Thoracic aorta (tissue), 2 donors: ENCODE measurements around the gene FHIP1B. TPM values are rescaled to one million over a fixed set of nuclear protein-coding genes. Genes with fewer than 3 reads are reported as not detected.

Experiments used
- ATAC-seq: fragments of 150-250 bp; one replicate; pipeline ENCODE4 v1.8.0; 2017; ENCODE audit warnings: low read depth; ENCODE audit not compliant: insufficient number of reproducible peaks, low FRiP score
- DNase-seq: peaks from one replicate; pipeline ENCODE4 v3.0.0-alpha.2; 2020; ENCODE audit warnings: low spot score
- H3K27ac ChIP-seq, 2 donors: fragments of 200-600 bp; sonication (generic); 1 replicate in 1 of 2; 2 replicates in 1 of 2; pipeline ENCODE4 v1.5.1; 2016; ENCODE audit warnings: mild to moderate bottlenecking in 2 of 2, moderate library complexity in 2 of 2
- H3K27me3 ChIP-seq: fragments of 200-600 bp; sonication (generic); replicated peaks from 2 replicates; pipeline ENCODE4 v1.6.0; 2016; ENCODE audit warnings: mild to moderate bottlenecking; ENCODE audit not compliant: insufficient read depth
- H3K36me3 ChIP-seq: fragments of 200-600 bp; sonication (generic); one replicate; pipeline ENCODE4 v1.5.1; 2016
- H3K4me1 ChIP-seq, 2 donors: fragments of 200-600 bp; sonication (generic); 1 replicate in 1 of 2; 2 replicates in 1 of 2; pipeline versions ENCODE4 v1.5.1 to v1.6.0; 2016; ENCODE audit warnings: low read depth in 2 of 2, mild to moderate bottlenecking in 1 of 2; ENCODE audit not compliant: control insufficient read depth in 1 of 2
- H3K4me3 ChIP-seq: fragments of 200-600 bp; sonication (generic); 2 replicates; pipeline ENCODE4 v1.5.1; 2016; ENCODE audit warnings: mild to moderate bottlenecking
- H3K9me3 ChIP-seq: fragments of 200-600 bp; sonication (generic); 2 replicates; pipeline ENCODE4 v1.5.1; 2016
- total RNA-seq, 2 donors: library from RNA; depleted of rRNA; stranded (reverse); fragments of >200 nt; gene quantifications; one replicate each; pipeline versions ENCODE4 v1.1.0 to v1.2.3, GENCODE V29; 2016
- TF ChIP-seq, protein P1 (sequence below): fragments of 200-600 bp; sonication (generic); IDR thresholded peaks from one replicate; pipeline ENCODE4 v1.5.1; 2019; ENCODE audit warnings: antibody characterized with exemption

FHIP1B gene
- total RNA-seq, 2 donors from 2014 or later: 53.4 to 63.2 TPM

DNA sequence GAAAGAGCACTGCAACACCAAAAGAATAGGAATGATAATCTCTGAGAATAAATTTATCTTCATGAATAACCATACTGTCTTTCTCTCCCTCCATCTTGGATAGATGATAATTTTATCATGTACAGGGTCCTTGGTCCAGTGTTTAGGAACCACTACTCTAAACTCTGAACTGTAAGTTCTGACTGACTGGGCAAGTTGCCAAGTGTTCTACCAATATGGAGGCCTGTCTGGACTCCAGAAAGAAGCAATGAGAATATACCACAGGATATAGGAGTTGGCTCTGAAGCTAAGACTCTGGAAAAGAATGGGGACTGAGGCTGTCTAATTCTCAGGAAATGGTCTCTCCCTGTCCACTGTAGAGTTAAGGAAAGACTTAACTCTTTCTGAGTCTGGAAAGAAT lies 1.5 kb downstream of the FHIP1B start:
- H3K9me3 ChIP-seq: no peaks in the 10 kb centered on the region

GRCh38 chr11:6229911-6230310 lies 4.5 kb downstream of the FHIP1B start:
- H3K27me3 ChIP-seq: no peaks in the 10 kb centered on the region
- H3K4me3 ChIP-seq: no peak overlapping the region
- TF ChIP-seq, protein P1, sequence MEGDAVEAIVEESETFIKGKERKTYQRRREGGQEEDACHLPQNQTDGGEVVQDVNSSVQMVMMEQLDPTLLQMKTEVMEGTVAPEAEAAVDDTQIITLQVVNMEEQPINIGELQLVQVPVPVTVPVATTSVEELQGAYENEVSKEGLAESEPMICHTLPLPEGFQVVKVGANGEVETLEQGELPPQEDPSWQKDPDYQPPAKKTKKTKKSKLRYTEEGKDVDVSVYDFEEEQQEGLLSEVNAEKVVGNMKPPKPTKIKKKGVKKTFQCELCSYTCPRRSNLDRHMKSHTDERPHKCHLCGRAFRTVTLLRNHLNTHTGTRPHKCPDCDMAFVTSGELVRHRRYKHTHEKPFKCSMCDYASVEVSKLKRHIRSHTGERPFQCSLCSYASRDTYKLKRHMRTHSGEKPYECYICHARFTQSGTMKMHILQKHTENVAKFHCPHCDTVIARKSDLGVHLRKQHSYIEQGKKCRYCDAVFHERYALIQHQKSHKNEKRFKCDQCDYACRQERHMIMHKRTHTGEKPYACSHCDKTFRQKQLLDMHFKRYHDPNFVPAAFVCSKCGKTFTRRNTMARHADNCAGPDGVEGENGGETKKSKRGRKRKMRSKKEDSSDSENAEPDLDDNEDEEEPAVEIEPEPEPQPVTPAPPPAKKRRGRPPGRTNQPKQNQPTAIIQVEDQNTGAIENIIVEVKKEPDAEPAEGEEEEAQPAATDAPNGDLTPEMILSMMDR: no peak
- H3K27ac ChIP-seq: no peak overlapping the region
- no peak for DNase-seq
- H3K9me3 ChIP-seq: no peaks in the 10 kb centered on the region
- H3K4me1 ChIP-seq: peaks cover 8 to 18% of the 10 kb centered on the region in 2 donors
- no peaks in the 10 kb centered on the region for H3K36me3 ChIP-seq
- no peak for ATAC-seq

More for the DNA sequence above, 1.5 kb downstream of the FHIP1B start:
- Histone ChIP-seq H3K27me3 (no peaks in the 10 kb centered on the region), H3K4me3 (no peak overlapping the region), H3K4me1 (peaks cover 8 to 18% of the 10 kb centered on the region in 2 donors), H3K36me3 (no peaks in the 10 kb centered on the region), H3K27ac (no peak overlapping the region)
- TF ChIP-seq, protein P1: no peak
- ATAC-seq (no peak), DNase-seq (no peak)

- no peak for ATAC-seq
- Histone ChIP-seq H3K36me3 (peaks cover 8% of the 10 kb centered on the region), H3K4me3 (no peak overlapping the region), H3K4me1 (peaks cover 4 to 11% of the 10 kb centered on the region in 2 donors), H3K9me3 (no peaks in the 10 kb centered on the region), H3K27ac (no peak overlapping the region), H3K27me3 (no peaks in the 10 kb centered on the region)
- no peak for DNase-seq
- TF ChIP-seq, protein P1: no peak
Observed at GRCh38 chr11:6228520-6228919, 5.9 kb downstream of the FHIP1B start.

DNA sequence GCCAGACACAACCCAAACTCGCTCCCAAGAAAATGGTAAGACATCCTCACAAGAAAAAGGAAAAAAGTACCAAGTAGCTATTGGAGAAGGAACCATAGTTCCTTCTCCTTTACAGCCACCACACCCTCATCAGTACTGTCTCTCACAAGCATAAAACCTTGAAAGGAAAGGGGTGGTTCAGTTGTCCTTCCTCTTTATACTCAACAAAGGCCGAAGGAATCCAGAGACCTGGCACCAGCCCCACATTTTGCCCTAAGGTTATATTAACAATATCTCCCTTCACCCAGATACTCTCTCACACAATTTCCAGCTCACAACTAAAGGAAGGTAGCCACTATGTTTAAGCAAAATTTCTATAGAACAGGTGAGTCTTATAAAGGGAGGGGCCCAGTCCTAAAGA lies 8.5 kb downstream of the FHIP1B start:
- Histone ChIP-seq H3K4me3 (no peak overlapping the region), H3K27ac (no peak overlapping the region), H3K27me3 (no peaks in the 10 kb centered on the region), H3K9me3 (no peaks in the 10 kb centered on the region), H3K36me3 (peaks cover 21% of the 10 kb centered on the region), H3K4me1 (no peaks in the 10 kb centered on the region)
- DNase-seq (no peak), ATAC-seq (no peak)
- TF ChIP-seq, protein P1: no peak

GRCh38 chr11:6225024-6225423 lies 9.4 kb downstream of the FHIP1B start:
- H3K27me3 ChIP-seq: no peaks in the 10 kb centered on the region
- ATAC-seq: no peak

More at GRCh38 chr11:6225024-6225423, 9.4 kb downstream of the FHIP1B start:
- no peak overlapping the region for H3K27ac ChIP-seq
- peaks cover 27% of the 10 kb centered on the region for H3K36me3 ChIP-seq
- H3K9me3 ChIP-seq: no peaks in the 10 kb centered on the region
- TF ChIP-seq, protein P1: no peak
- no peak for DNase-seq
- H3K4me3 ChIP-seq: no peak overlapping the region
- H3K4me1 ChIP-seq: no peaks in the 10 kb centered on the region
